Progenitor cell of endocrine pancreas (in vitro differentiated cells): Measurements from ENCODE around the gene ADAM17. TPM values are rescaled to one million over a fixed set of nuclear protein-coding genes. Genes with fewer than 3 reads are reported as not detected.

Experiments
- DNase-seq: peaks from one replicate; pipeline ENCODE4 v3.0.0; 2021; ENCODE audit warnings: low spot score; ENCODE audit not compliant: unreplicated experiment
- H3K27ac Mint-ChIP-seq: 2 replicates; pipeline ENCODE4 v1.8.0; 2021; ENCODE audit warnings: mild to moderate bottlenecking, moderate library complexity, mixed read lengths
- H3K27me3 Mint-ChIP-seq: 2 replicates; pipeline ENCODE4 v1.8.0; 2021; ENCODE audit warnings: mixed read lengths
- H3K36me3 Mint-ChIP-seq: 2 replicates; pipeline ENCODE4 v1.8.0; 2022; ENCODE audit warnings: mixed read lengths; ENCODE audit not compliant: insufficient read depth
- H3K4me1 Mint-ChIP-seq: 2 replicates; pipeline ENCODE4 v1.8.0; 2021; ENCODE audit warnings: low read depth, mixed read lengths
- H3K4me3 Mint-ChIP-seq: 2 replicates; pipeline ENCODE4 v1.8.0; 2021; ENCODE audit warnings: low read depth, mild to moderate bottlenecking, moderate library complexity, mixed read lengths
- H3K9me3 Mint-ChIP-seq: 2 replicates; pipeline ENCODE4 v1.8.0; 2021; ENCODE audit warnings: low read depth, mixed read lengths
- total RNA-seq: library from RNA; stranded (reverse); gene quantifications from 2 replicates; pipeline ENCODE4 v1.2.1, GENCODE V29; 2021
- TF ChIP-seq, protein P1 (sequence below): fragments of 200-600 bp; sonication (generic); IDR thresholded peaks from one replicate; pipeline ENCODE4 v1.5.0; 2021; ENCODE audit warnings: antibody characterized with exemption, mild to moderate bottlenecking; ENCODE audit not compliant: unreplicated experiment

ADAM17 gene
- total RNA-seq, 1 donor from 2014 or later: 53.1 TPM

- Mint-ChIP-seq H3K27me3 (no peaks in the 10 kb centered on the region), H3K36me3 (peaks cover 12% of the 10 kb centered on the region), H3K4me1 (no peaks in the 10 kb centered on the region), H3K9me3 (no peaks in the 10 kb centered on the region), H3K27ac (peak overlapping the region; percentile 51), H3K4me3 (no peak overlapping the region)
- TF ChIP-seq, protein P1, sequence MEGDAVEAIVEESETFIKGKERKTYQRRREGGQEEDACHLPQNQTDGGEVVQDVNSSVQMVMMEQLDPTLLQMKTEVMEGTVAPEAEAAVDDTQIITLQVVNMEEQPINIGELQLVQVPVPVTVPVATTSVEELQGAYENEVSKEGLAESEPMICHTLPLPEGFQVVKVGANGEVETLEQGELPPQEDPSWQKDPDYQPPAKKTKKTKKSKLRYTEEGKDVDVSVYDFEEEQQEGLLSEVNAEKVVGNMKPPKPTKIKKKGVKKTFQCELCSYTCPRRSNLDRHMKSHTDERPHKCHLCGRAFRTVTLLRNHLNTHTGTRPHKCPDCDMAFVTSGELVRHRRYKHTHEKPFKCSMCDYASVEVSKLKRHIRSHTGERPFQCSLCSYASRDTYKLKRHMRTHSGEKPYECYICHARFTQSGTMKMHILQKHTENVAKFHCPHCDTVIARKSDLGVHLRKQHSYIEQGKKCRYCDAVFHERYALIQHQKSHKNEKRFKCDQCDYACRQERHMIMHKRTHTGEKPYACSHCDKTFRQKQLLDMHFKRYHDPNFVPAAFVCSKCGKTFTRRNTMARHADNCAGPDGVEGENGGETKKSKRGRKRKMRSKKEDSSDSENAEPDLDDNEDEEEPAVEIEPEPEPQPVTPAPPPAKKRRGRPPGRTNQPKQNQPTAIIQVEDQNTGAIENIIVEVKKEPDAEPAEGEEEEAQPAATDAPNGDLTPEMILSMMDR: no peak
- no peak for DNase-seq
These were observed 92.5 kb downstream of the ADAM17 start for GRCh38 chr2:9462886-9463697.

DNA sequence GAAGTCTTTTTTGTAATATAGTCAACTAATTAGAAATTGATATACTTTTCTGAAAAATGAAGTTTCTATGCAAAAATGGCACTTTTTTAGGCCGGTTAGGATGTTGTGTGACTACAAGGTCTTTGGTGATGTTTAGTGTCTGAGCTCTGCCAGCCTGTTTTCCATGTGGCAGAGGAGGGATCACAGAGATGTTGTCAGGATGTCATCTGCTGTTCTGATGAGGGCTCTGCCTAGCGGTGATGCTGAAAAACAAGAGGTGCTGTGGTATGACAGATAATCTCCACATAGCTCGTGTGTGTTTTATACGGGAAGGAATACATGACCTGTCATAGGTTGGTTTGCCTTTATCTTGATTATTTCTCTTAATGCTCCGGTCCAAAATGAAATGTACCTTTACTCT lies 93.3 kb downstream of the ADAM17 start:
- no peaks in the 10 kb centered on the region for H3K4me1 Mint-ChIP-seq
- no peaks in the 10 kb centered on the region for H3K27me3 Mint-ChIP-seq
- DNase-seq: no peak
- no peak overlapping the region for H3K27ac Mint-ChIP-seq
- H3K9me3 Mint-ChIP-seq: no peaks in the 10 kb centered on the region
- H3K4me3 Mint-ChIP-seq: no peak overlapping the region
- peaks cover 12% of the 10 kb centered on the region for H3K36me3 Mint-ChIP-seq
- TF ChIP-seq, protein P1: no peak

- no peak overlapping the region for H3K4me3 Mint-ChIP-seq
- TF ChIP-seq, protein P1: no peak
- no peak for DNase-seq
- H3K27ac Mint-ChIP-seq: peak overlapping the region; percentile 19
- H3K4me1 Mint-ChIP-seq: no peaks in the 10 kb centered on the region
- peaks cover 16% of the 10 kb centered on the region for H3K36me3 Mint-ChIP-seq
- H3K27me3 Mint-ChIP-seq: no peaks in the 10 kb centered on the region
- H3K9me3 Mint-ChIP-seq: no peaks in the 10 kb centered on the region
These were observed 94.6 kb downstream of the ADAM17 start for GRCh38 chr2:9461079-9461478.

- no peak for DNase-seq
- Mint-ChIP-seq H3K4me1 (no peaks in the 10 kb centered on the region), H3K36me3 (peaks cover 13% of the 10 kb centered on the region), H3K27ac (peak overlapping the region; percentile 19), H3K4me3 (no peak overlapping the region), H3K27me3 (no peaks in the 10 kb centered on the region), H3K9me3 (no peaks in the 10 kb centered on the region)
- TF ChIP-seq, protein P1: no peak
These were observed 95.1 kb downstream of the ADAM17 start for GRCh38 chr2:9460441-9461017.

GRCh38 chr2:9451231-9451630 lies 104.4 kb downstream of the ADAM17 start:
- TF ChIP-seq, protein P1: no peak
- H3K4me3 Mint-ChIP-seq: no peak overlapping the region
- peak overlapping the region; percentile 64 for H3K27ac Mint-ChIP-seq
- H3K4me1 Mint-ChIP-seq: no peaks in the 10 kb centered on the region
- no peaks in the 10 kb centered on the region for H3K9me3 Mint-ChIP-seq
- no peak for DNase-seq
- no peaks in the 10 kb centered on the region for H3K27me3 Mint-ChIP-seq
- H3K36me3 Mint-ChIP-seq: peaks cover 10% of the 10 kb centered on the region
